ENCODE measurements around the gene EN1.

Gene EN1

DNA sequence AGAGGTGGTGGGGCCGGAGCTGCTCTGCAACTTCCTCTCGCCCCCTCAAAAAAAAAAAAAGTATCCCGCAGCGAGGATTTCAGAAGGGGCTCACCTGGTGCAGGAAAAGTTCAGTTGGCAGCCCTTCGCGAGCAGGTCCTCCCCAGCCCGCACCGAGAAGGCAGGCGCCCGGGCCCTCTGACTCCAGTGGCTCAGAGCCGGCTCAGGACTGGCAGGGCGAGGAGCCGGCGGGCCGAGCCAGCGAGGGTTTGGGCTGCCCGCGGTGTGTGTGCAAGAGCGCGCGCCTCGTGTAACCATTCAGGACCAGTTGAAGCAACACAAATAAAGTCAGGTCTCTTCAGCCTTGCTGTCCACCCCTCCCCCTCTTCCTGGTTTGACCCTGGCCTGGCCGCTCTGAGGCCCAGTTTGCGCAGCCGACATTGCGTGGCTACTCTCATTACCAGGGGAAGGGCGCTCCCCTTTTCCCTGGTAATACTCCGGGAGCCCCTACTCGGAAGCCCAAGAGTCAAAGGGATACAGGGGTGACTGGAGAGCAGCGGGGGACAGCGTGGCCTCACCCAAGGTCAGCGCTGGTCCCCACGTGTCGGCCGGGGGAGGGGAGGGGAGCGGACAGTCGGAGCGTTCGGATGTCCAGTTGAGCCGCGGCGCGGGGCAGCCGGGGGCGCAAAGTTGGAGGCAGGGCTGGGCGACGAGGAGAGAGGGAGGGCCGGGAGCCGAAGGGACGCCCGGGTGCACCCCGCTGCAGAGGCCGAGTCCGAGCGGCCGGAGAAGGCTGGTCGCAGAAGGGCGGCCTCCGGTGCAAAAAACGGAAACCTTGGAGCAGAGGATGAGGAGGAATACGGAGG, 12.3 kb downstream of the EN1 start:
- 0 out of 2 replicates have a peak overlapping the region, but pooled peaks have one; percentile 18 for H3K4me3 ChIP-seq (ENCODE audit: low read depth, low read length)
- TF ChIP-seq CTCF (IDR thresholded peaks at IDR 0.05; ENCODE audit: low read depth, low read length), result no peak

- no peak overlapping the region for H3K4me3 ChIP-seq (ENCODE audit: low read depth, low read length)
These were observed 13.0 kb downstream of the EN1 start for GRCh38 chr2:118834440-118834810.

DNA sequence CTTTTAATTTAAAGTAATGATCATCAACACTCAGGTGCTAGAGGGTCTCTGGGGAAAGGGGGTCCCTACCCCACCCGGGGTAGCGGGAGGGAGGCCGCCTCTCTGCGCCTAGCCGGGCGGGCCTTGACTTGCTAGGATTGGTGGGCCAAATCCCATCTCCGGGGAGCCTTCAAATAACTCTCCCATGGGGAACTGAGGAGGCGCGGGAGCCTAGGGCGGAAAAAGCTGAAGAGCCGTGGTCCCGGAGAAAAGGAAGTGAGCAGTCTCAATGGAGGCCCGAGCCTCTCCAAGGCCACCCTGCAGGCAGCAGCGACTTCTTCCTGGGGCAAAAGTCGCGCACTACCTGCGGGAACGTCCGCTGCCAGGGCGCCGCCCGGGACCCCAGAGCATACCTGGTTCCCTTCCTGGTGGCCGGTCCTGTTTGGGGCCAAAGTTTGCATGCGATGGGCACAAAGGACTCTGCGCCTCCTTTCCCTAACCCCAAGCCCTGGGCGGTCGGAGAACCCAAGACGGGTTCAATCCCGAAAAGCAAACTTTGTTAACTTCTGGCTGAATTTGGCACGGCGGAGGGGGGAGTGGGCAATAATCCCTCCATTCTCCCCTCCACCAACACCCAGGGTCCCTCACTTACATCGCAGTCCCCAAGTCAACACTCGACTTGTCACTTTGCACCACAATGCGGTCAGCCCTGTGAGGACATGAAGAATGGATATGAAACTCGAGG, 13.6 kb downstream of the EN1 start:
- no peak overlapping the region for H3K4me3 ChIP-seq (ENCODE audit: low read depth, low read length)
- no peak for TF ChIP-seq CTCF (IDR thresholded peaks at IDR 0.05; ENCODE audit: low read depth, low read length)

More at GRCh38 chr2:118834440-118834810, 13.0 kb downstream of the EN1 start:
- no peak for TF ChIP-seq CTCF (IDR thresholded peaks at IDR 0.05; ENCODE audit: low read depth, low read length)

DNA sequence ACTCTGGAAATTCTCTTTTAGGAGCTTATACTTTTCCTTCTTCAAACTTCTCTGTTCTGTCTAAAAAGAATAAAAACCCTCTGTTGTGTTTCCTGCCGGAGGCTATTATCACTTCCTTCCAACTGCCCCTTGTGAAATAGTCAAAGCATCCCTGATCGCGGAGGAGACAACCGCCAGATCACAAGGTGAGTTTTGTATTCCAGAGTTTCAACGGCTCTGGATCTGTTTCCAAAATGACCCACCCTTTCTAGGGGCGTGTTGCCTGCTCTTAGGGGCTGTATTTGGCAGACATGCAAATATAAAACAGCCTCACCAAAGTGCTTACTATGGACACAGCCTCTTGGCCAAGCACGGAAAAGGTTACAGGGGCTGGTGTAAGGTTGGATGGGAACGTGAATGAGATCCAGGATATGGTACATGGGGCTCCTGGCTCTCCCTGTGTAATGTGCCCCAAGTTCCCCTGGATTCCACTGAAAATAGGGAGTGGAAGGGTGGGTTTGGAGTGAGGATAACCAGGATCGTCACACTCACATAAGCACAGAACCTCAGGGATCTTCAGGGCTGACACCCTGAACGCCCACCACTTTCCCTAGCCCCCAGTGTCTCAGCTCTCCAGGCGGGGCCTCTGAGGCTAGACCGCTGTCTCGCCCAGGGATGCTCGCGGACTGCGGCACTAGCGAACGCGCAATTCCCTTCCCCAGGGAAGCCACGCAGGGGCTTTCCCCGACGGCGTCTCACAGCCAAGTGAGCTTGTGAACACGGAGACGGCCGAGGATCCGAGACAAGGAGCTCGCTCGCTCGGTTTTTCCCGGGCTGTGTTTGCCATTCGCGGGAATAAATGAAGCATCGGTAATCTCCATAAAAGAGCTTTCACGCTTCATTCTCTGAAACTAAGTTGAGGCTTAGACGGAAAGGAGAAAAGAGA, 14.4 kb downstream of the EN1 start:
- TF ChIP-seq CTCF (IDR thresholded peaks at IDR 0.05; ENCODE audit: low read depth, low read length), result no peak
- H3K4me3 ChIP-seq (ENCODE audit: low read depth, low read length), result no peak overlapping the region

- H3K4me3 ChIP-seq (ENCODE audit: low read depth, low read length), result no peak overlapping the region
- no peak for TF ChIP-seq CTCF (IDR thresholded peaks at IDR 0.05; ENCODE audit: low read depth, low read length)
These were observed 15.2 kb downstream of the EN1 start for GRCh38 chr2:118832071-118832790.

DNA sequence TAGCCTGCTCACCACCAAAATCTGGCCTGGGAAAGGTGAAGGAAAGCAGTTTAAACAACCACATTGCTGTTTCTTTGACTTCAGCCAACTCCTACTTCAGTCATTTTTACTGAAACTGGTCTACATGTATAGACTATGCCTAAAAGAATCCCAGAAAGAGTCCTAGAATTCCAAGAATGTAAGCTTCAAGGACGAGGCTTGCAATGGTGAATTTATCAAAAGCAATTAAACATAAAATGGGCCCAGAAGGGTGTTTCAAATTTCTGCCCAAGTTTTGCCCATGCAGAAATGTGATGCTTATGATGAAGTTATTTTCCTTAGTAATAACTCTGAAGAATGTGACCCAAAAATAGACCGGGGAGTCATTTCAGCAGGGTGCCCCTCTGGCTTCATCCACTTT, 16.6 kb downstream of the EN1 start:
- TF ChIP-seq CTCF (IDR thresholded peaks at IDR 0.05; ENCODE audit: low read depth, low read length), result no peak
- H3K4me3 ChIP-seq (ENCODE audit: low read depth, low read length), result no peak overlapping the region

Data from WI38 (cell line).